HG02943 (cell line): Measurements from ENCODE around the gene USP22.

Experiments used
- ATAC-seq: cut with Tn5 transposase; IDR thresholded peaks from one replicate; pipeline ENCODE4 v1.9.1; 2021; ENCODE audit warnings: mild to moderate bottlenecking, low read depth, moderate library complexity; ENCODE audit not compliant: unreplicated experiment

Gene USP22

DNA sequence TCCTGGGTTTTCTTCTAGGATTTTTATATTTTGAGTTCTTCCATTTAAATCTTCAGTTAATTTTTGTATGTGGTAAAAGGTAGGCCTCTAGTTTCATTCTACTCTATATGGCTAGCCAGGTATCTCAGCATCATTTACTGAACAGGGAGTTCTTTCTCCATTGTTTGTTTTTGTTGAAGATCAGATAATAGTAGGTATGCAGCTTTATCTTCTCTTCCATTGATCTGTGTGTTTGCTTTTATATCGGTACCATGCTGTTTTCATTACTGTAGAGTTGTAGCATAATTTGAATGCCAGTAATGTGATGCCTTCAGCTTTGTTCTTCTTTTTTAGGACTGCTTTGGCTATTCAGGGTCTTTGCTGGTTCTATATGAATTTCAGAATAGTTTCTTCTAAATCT, 77.3 kb downstream of the USP22 start:
- no peak for ATAC-seq

DNA sequence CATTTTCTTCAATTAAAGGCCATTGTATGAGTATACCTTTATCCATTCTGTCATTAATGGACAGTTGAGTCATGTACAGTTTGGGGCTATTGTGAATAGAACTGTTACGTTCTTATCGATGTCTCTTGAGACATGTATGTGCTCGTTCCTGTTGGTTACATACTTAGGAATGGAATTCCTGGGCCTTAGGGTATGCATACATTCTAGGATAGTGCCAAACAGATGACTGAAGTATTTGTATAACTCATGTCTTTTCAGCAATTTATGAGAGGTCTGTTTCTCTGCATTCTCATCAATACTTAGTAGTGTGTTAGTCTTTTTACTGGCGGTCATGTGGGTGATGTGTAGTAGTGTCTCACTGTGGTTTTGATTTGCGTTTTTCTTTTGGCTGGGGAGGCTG, 81.2 kb downstream of the USP22 start:
- no peak for ATAC-seq

DNA sequence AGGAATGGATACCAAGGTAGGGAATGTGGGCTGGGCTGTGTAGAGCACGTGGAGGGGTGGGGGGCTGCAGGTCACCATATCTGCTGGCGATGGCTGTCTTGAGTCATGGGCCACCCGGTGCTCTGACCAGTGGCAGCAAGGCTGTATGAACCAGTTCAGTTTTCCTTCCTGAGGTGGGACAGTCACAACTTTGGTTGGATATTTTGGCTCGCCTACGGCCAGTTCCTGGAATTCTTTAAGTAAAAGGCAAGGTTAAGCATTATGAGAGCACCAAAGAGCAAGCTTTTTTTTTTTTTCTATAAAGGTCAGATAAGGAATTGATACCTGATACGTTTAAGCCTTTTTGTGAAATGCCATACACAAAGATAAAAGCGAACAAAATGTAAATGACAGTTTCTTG, 81.9 kb downstream of the USP22 start:
- no peak for ATAC-seq

DNA sequence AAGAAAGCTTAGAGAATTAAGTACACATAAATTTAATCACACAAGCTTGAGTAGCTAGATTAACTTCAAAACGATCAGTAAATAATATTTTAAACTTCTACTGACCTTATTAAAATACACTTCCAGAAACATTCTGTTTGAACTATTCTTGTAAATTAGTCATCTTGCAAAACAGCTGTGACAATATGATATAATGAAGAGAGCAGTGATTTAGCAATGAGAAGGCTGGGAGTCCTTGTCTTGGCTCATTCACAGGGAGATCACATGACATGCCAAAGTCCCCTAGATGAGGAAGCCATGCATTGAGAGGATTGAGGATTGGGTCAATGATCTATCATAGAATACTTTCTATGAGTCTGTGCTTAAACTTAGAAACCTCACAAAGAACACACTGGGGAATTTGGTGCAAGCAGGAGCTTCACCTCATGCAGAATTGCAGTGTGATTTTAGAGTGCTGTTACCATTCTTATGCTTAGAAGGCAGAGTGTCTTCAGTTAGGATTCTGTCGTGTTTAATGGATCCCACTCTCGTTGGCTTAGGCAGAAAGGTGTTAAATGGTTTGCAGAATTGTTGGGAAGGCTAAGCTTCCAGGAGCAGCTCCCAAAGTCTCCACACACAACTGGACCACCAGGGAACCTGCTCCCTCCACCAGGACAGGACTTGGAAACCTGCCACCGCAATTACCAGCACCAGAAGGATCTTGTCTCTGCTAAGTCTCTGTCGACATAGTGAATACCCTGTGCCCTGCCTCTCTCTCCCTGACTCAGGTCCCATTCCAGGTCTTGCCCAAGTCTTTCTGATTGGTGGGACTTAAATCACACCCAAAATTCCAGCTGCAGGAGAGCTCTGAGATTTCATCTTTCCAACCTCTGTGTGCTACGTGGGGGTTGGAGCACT, 87.1 kb downstream of the USP22 start:
- ATAC-seq = no peak

DNA sequence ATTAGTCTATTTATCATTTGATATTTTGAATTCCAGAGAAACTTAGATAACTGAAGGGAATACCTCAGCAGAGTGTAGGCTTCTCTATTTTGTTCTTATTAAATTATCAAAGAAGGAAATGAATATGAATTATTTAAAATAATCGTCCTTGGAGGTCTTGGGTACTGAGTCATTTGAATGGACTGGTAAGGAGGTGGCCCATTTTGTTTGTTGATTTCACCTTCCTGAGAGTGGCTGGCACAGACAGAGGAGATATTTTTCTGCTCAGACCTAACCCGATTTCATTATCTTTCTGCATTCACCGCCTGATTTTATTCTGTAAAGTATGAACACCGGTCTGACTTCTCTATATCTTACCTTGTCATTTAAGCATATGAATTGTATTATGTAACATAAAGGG, 88.0 kb downstream of the USP22 start:
- no peak for ATAC-seq

DNA sequence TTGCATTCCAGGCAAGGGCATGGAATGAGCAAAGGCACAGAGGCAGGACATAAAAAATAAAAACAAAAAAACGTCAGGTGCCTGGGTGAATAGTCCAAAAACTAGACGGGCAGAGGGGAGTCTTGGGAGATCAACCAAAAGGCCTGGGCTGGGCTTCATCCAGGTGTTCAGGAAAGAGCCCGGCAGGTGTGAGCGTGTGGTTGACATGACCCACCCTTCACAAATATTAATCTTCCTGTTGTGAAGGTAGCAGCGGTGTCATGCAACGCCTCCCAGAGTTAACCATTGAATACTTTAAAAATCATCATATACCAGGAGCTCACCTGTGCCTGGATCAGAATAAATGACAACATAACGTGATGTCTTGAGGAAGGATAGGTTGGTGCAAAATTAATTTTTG, 90.6 kb downstream of the USP22 start:
- no peak for ATAC-seq
